K562 (cell line): Measurements from ENCODE around the gene GMEB2. TPM values are rescaled to one million over a fixed set of nuclear protein-coding genes. Genes with fewer than 3 reads are reported as not detected.

Experiments
- JUND ChIP-seq, 2 experiments: IDR thresholded peaks; 2 replicates in 1 of 2; 3 replicates in 1 of 2; pipeline ENCODE4 v1.6.1; 2011; ENCODE audit warnings: borderline replicate concordance in 2 of 2, low read depth in 2 of 2, low read length in 2 of 2, improper control_type of control experiment in 1 of 2, missing biosample characterization in 1 of 2, missing genetic modification characterization in 1 of 2, missing genetic modification reagents in 1 of 2
- MAX ChIP-seq: sonication (generic); formaldehyde crosslinking; IDR thresholded peaks from 2 replicates; pipeline ENCODE4 v1.9.0; 2022; ENCODE audit warnings: mild to moderate bottlenecking, missing genetic modification reagents
- PREB ChIP-seq: sonication (generic); formaldehyde crosslinking; IDR thresholded peaks from 2 replicates; pipeline ENCODE4 v1.8.1; 2023; ENCODE audit warnings: mild to moderate bottlenecking, missing genetic modification reagents
- SMAD4 ChIP-seq: fragments of 250-450 bp; sonication (Bioruptor Pico); conservative IDR thresholded peaks from 2 replicates; pipeline ENCODE4 v1.8.0; 2021; ENCODE audit warnings: inconsistent platforms, mild to moderate bottlenecking, moderate library complexity
- SP1 ChIP-seq: sonication (generic); formaldehyde crosslinking; IDR thresholded peaks from 2 replicates; pipeline ENCODE4 v1.8.1; 2022; ENCODE audit warnings: mild to moderate bottlenecking, missing genetic modification reagents
- polyA plus RNA-seq, 8 experiments: library from polyadenylated mRNA; depleted of rRNA in 4 of 8; stranded (reverse) in 5 of 8; unstranded in 3 of 8; fragments of >200 nt; fragmentation: Nextera tagmentation in 2 of 8; fragmentation: Illumina TruSeq in 1 of 8; extraction: Ambion mirVana in 2 of 8; extraction: Trizol in 1 of 8; gene quantifications; 2 replicates each; pipeline versions ENCODE4 v1.2.1 to v1.2.3, GENCODE V29; 2011 to 2014; ENCODE audit warnings: inconsistent platforms in 1 of 8, missing spikeins in 1 of 8
- total RNA-seq, 7 experiments: library from RNA; depleted of rRNA in 6 of 7; stranded (reverse); fragments of >200 nt in 6 of 7; fragmentation: Illumina TruSeq in 2 of 7; extraction: Trizol in 2 of 7; gene quantifications; 2 replicates each; pipeline versions ENCODE4 v1.2.1 to v1.2.3, GENCODE V29; 2011 to 2021; ENCODE audit warnings: low replicate concordance in 1 of 7
- TF ChIP-seq, protein P1 (sequence below): sonication (generic); formaldehyde crosslinking; IDR thresholded peaks from 2 replicates; pipeline ENCODE4 v1.8.0; 2022; ENCODE audit warnings: mild to moderate bottlenecking, missing genetic modification reagents
- TF ChIP-seq, protein P2 (sequence below): fragments of 200-800 bp; sonication (Bioruptor generic); IDR thresholded peaks from 2 replicates; pipeline ENCODE4 v1.6.1; 2017; ENCODE audit warnings: missing genetic modification characterization, missing compliant biosample characterization
- TF ChIP-seq, protein P3 (sequence below): sonication (generic); formaldehyde crosslinking; IDR thresholded peaks from 2 replicates; pipeline ENCODE4 v1.8.0; 2023; ENCODE audit warnings: mild to moderate bottlenecking, missing genetic modification reagents

The GMEB2 gene
- total and polyA plus RNA-seq, 9 of the 15 experiments (the other 6 are each of a cell fraction or from before 2014, with no cell fraction given) = 0.03 to 13.9 (median 6.3) TPM

DNA sequence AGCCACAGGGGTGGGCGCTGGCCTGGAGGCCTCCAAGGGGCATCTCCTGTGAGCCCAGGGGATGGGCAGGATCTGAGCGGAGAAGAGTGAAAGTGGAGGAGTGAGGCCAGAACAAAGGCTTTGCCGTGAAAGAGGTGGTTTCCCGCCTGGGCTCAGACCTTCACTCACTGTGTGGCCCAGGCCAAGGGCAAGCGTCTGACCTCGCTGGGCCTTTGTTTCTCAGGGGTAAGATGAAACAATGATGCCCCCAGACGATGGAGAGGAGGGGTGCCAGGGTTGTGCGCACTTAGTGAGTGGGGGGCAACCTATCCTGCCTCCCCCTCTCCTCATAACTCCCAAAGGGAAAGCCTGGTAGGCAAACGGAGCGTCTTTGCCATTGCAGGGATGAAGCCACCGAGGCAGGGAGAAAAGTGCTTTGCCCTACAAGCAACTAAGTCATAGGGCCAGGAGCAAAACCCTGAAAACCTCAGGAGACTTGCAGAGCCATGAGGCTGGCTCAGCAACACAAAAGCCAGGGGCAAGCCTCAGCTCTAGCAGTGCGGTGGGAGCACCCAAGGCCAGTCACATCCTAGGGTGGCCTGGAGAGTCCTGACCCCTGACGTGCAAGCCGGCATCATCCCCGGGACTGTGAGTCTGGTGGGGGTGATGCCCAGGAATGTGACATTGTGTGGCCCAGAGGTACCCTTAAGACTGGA lies 27.2 kb upstream of the GMEB2 start (continued):
- TF ChIP-seq, protein P1, sequence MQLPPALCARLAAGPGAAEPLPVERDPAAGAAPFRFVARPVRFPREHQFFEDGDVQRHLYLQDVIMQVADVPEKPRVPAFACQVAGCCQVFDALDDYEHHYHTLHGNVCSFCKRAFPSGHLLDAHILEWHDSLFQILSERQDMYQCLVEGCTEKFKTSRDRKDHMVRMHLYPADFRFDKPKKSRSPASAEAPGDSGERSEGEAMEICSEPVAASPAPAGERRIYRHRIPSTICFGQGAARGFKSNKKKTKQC (CRISPR knock-in tag) = 0 out of 2 replicates have a peak, but pooled peaks have one; percentile 58
- no peak for TF ChIP-seq JUND (IDR thresholded peaks at IDR 0.05; ENCODE audit: borderline replicate concordance, low read depth, low read length)
- no peak for TF ChIP-seq JUND (tag; IDR thresholded peaks at IDR 0.05; ENCODE audit: borderline replicate concordance, low read depth, low read length)
- TF ChIP-seq PREB (CRISPR knock-in tag) = 0 out of 2 replicates have a peak, but pooled peaks have one; percentile 74
- TF ChIP-seq, protein P2, sequence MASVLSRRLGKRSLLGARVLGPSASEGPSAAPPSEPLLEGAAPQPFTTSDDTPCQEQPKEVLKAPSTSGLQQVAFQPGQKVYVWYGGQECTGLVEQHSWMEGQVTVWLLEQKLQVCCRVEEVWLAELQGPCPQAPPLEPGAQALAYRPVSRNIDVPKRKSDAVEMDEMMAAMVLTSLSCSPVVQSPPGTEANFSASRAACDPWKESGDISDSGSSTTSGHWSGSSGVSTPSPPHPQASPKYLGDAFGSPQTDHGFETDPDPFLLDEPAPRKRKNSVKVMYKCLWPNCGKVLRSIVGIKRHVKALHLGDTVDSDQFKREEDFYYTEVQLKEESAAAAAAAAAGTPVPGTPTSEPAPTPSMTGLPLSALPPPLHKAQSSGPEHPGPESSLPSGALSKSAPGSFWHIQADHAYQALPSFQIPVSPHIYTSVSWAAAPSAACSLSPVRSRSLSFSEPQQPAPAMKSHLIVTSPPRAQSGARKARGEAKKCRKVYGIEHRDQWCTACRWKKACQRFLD (CRISPR knock-in tag) = 0 out of 2 replicates have a peak, but pooled peaks have one; percentile 43
- TF ChIP-seq SMAD4 (CRISPR knock-in tag) = 0 out of 2 replicates have a peak, but pooled peaks have one; percentile 22
- TF ChIP-seq, protein P3, sequence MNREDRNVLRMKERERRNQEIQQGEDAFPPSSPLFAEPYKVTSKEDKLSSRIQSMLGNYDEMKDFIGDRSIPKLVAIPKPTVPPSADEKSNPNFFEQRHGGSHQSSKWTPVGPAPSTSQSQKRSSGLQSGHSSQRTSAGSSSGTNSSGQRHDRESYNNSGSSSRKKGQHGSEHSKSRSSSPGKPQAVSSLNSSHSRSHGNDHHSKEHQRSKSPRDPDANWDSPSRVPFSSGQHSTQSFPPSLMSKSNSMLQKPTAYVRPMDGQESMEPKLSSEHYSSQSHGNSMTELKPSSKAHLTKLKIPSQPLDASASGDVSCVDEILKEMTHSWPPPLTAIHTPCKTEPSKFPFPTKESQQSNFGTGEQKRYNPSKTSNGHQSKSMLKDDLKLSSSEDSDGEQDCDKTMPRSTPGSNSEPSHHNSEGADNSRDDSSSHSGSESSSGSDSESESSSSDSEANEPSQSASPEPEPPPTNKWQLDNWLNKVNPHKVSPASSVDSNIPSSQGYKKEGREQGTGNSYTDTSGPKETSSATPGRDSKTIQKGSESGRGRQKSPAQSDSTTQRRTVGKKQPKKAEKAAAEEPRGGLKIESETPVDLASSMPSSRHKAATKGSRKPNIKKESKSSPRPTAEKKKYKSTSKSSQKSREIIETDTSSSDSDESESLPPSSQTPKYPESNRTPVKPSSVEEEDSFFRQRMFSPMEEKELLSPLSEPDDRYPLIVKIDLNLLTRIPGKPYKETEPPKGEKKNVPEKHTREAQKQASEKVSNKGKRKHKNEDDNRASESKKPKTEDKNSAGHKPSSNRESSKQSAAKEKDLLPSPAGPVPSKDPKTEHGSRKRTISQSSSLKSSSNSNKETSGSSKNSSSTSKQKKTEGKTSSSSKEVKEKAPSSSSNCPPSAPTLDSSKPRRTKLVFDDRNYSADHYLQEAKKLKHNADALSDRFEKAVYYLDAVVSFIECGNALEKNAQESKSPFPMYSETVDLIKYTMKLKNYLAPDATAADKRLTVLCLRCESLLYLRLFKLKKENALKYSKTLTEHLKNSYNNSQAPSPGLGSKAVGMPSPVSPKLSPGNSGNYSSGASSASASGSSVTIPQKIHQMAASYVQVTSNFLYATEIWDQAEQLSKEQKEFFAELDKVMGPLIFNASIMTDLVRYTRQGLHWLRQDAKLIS (CRISPR knock-in tag) = 0 out of 2 replicates have a peak, but pooled peaks have one; percentile 4
- 0 out of 2 replicates have a peak, but pooled peaks have one; percentile 3 for TF ChIP-seq SP1
- peak; percentile 41; the same call in 1 of the 2 replicates for TF ChIP-seq MAX (CRISPR knock-in tag)
- TF ChIP-seq, all 486 proteins: peak for 13
